ENCODE data around the gene CDH13.

Gene CDH13

DNA sequence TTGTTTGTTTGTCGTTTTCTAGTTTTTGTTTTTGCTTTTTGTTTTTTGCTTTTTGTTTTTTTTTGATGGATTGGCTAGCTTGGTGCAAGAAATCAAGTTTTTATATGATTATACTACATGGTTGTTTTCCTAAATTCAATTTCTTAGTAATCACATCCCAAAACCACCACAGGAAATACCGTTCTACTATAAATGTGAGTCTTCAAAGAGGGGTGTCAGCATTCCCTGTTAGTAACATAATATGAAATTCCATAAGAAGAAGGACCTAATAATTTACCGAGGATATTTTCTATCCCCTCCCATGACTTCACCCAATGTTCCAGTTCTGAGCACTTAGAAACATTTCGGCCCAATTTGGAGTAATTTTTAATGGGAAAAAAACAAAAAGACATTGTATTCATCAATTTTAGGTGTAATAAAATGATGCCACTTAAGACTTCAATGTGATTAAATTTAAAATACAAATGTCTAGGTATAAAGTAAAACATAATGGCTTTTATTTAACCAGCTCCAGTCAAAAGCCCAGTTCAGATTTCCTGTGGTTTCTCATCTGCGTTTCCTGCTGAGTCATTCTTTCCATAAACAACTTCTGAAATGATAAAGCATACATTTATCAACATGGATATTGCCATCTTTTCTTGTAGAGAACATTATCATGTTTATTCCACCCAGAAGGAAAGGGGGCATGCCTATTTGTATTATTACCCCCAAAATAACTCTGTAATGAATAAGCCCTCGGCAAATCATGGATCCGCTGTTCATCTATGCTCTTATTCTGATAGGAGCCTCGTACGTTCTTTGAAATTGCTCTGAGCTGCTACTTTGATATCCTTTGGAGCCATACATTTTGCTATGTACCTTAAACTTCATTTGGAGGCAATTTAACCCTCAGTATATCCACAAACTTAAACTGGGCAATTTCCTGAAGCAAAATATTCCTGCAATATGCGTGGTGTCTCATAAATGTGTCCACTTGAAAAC, 1209.1 kb downstream of the CDH13 start:
- H3K4me3 ChIP-seq (ENCODE audit: low read depth, low read length) = no peak overlapping the region

DNA sequence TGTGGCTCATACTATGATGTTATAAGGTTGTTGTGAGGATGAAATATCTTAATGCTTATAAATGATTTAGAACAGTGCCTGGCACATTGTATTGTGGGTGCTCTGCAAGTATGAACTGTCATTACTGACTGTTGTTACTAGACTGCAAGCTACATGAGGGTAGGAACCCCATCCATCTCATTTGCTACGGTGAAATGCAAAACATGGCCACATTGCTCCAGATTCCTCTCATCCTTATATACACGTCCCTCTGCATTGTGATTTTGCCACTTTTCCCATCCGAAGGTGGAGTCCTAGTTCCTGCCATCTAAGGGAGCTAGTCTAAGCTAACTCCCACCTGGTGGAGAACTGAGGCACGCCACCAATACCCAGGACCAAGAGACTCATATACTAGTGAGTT, 1210.8 kb downstream of the CDH13 start:
- no peak overlapping the region for H3K4me3 ChIP-seq (ENCODE audit: low read depth, low read length)

DNA sequence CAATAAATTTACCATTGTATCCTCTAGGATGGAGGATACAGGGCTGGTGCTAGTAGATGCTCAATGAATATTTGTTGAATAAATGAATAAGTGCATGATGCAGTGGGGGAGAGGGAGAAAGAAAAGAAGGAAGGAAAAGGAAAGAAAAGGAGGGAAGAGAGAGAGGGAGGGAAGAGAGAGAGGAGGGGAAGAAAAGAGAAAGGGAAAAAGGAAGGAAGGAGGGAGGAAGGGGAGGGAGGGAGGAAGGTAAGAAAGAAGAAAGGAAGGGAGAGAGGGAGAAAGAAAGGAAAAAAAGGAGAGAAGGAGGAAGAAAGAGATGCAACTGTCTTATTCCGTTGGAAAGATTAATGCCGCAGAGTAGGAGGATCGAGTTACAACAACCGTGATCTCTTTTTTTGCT, 1211.4 kb downstream of the CDH13 start:
- H3K4me3 ChIP-seq (ENCODE audit: low read depth, low read length) = no peak overlapping the region

DNA sequence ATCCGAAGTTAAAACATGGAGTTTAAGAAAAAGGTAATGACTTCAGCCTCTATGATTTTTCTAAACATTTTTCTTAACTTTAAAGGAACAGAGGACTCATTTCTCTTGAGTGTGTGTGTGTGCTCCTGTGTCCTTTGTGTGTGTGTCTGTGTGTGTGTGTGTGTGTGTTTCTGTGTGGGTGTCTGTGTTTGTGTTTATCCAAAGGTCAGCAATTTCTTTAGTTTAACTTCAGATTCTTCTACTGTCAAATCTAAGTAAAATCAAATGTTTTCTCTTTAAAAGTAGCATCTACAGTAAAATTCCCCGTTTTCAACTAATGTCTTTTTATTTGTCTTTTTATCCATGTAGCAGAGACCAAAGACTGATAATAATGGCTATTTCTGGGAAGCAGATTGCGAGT, 1212.8 kb downstream of the CDH13 start:
- no peak overlapping the region for H3K4me3 ChIP-seq (ENCODE audit: low read depth, low read length)

DNA sequence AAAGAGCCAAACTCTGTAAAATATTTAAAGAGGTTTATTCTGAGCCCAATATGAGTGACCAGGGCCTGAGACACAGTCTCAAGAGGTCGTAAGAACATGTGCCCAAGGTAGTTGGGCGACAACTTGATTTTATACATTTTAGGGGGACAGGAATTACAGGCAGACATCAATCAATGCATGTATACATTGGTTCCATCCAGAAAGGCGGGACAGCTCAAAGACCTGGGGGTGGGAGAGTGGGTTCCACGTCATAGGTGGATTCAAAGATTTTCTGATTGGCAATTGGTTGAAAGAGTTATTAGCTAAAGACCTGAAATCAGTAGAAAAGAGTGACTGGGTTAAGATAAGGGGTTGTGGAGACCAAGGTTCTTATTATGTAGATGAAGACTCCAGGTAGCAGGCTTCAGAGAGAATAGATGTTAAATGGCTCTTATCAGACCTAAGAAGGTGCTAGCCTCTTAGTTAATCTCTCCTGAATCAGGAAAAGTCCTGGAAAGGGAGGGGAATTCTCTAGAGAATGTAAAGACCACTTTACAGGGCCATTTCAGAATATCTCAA, 1213.4 kb downstream of the CDH13 start:
- no peak overlapping the region for H3K4me3 ChIP-seq (ENCODE audit: low read depth, low read length)

DNA sequence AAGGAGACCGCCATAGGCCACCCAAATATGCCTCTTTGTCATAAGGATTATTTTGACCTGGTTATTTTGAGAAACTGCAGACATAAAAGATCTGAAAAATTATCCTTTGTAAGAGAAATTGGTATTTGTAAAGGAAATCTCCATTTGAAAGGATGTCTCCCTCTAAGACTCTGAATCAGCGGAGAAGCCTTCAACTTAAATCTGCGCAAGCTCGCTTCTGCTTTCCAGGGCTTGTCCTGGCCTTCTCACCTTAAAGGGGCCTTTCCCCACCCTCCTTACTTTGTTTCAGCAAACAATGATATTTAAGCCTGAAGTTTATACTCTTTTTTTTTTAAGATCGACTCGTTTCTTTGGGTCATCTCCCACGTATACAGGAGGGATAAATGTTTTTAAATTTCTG, 1215.5 kb downstream of the CDH13 start:
- H3K4me3 ChIP-seq (ENCODE audit: low read depth, low read length) = no peak overlapping the region

DNA sequence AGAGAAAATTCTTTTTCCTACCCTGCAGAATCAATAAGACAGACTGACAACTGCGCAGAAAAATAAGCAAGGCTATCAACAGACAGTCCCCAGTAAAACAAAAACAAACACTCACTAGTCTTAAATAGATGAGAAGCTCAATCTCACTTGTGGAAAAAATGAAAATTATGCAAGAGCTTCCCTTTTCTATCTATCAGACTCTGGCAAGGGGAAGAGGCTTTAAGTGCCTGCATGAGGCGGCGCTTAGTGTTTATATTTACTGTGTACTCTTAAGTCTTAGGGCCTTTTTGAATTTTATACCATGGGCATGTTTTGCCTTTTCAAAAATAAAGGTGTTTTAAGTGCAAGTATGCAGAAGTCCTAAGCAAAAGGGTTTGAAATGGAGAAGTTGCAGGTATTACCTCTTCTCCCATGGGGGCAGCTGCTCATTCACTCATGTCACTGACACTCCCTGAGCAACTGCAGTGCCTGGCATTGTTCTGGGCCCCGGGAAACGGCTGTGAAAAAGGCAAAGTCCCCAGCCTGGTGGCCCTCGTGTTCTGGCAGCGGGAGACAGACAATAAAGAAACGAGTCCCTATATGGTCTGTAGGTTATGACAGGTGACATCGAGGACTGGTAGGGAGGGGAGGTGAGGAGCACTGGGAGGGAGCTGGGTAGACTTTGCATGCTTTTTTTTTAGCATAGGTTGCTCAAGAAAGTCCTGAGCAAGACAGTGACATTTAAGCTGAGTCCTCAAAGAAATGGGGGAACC, 1216.2 kb downstream of the CDH13 start:
- H3K4me3 ChIP-seq (ENCODE audit: low read depth, low read length) = no peak overlapping the region

DNA sequence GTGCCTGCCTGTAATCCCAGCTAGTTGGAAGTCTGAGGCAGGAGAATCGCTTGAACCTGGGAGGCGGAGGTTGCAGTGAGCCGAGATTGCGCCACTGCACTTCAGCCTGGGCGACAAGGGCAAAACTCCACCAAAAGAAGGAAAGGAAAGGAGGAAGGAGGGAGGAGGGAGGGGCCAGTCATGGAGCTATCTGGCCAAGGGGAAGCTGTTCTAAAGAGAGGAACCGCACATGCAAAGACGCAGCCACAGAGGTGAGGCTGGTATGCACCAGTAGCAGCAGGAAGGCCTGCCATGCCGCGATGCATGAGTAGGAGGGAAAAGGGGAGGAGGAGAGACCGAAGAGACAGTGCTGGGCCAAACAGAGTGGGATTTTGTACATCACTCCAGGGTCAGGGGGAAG, 1216.9 kb downstream of the CDH13 start:
- no peak overlapping the region for H3K4me3 ChIP-seq (ENCODE audit: low read depth, low read length)

DNA sequence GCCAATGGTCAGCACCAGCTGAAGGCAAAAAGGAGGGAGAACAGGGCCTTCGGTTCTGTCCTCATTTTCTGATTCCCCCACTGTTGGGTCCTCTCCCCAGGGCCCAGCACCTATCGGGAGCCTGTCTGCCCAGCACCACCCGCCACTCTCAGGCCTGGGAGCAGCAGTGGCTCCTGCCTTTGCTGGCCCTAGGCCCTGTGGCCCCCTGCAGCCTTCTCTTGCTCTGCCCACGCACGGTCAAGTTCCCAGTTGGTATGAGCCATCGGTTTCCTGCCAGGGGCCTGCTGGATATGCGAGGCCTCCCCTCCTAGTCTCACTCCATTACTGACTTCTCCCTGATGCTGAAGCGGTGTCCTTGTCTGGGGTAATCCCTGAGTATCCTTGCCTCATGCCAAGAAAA, 1218.5 kb downstream of the CDH13 start:
- H3K4me3 ChIP-seq (ENCODE audit: low read depth, low read length) = no peak overlapping the region

DNA sequence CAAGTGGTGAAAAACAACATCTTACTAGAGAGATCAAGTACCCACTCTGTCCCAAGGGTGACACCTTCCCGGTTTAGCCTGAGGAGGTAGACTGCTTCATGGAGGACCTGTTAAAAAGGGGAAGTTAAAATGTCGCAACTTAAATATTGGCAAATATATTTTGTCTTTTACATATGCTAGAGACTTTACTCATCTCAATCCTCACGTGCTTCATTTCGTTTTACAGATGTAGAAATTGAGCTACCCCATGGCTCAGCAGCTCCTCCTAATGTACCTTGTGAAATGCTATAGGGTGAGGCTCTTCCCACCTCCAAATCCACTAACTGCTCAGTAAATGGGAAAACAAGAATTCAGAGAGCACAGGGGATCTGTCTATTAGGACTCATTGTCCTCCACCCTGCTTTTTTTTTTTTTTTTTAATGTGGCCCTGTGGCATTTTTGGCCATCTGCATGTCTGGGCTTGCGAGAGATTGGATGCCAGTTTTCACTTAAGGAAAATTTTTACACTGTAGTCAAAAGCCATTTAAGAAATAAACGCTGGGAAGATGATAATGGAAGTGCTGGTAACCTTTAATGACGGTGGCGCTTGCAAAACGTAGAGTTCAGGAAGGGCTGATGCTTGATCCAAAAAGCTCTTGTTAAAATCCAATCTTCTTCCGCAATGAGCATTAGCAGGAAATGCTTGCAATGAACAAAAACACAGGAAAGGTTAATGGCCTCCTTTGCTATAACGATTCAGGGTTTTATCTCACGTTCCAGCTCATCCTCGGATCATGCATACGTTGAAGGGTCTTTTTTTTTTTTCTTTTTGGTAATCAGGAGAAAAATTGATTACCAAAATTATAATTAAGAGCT, 1220.8 kb downstream of the CDH13 start:
- H3K4me3 ChIP-seq (ENCODE audit: low read depth, low read length) = no peak overlapping the region

DNA sequence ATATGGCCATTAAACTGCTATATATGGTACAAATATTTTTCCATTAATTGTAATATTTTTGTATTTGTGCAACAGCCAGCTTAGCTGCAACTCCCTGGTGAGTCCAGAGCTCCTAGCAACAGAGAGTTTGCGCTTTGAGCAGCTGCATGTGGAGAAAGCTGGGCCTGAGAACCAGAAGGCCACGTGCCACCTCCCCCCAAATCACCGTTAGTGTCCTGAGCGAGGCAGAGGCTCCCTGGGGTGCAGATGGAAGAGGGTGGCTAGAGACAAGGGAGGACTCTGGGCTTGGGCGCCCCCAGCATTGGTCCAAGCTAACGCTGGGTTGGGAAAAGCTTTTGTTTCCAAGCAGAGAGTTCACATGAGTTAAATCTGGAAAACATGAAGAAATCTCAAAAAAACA, 1222.7 kb downstream of the CDH13 start:
- H3K4me3 ChIP-seq (ENCODE audit: low read depth, low read length) = no peak overlapping the region
